Stimulated activated CD8-positive, alpha-beta memory T cell treated with anti-CD3 and anti-CD28 coated beads, Interleukin-15, amount 100 ng/mL, for 24 hours (primary cell): ENCODE data around the gene ARMC3.

Experiments
- DNase-seq: peaks from one replicate; pipeline ENCODE4 v3.0.0-alpha.2; 2020; ENCODE audit warnings: low read depth

ARMC3 gene

GRCh38 chr10:22931948-22932347 is 4.1 kb downstream of the ARMC3 start:
- DNase-seq: no peak

GRCh38 chr10:22932626-22933370 is 4.9 kb downstream of the ARMC3 start:
- DNase-seq: no peak

GRCh38 chr10:22934726-22935125 is 6.9 kb downstream of the ARMC3 start:
- DNase-seq: no peak

GRCh38 chr10:22942437-22942836 is 14.6 kb downstream of the ARMC3 start:
- no peak for DNase-seq

GRCh38 chr10:22945934-22946673 is 18.3 kb downstream of the ARMC3 start:
- DNase-seq: no peak

- no peak for DNase-seq
Observed at GRCh38 chr10:22954970-22955369, 27.1 kb downstream of the ARMC3 start.

- DNase-seq: no peak
Observed at GRCh38 chr10:22958338-22958737, 30.5 kb downstream of the ARMC3 start.

GRCh38 chr10:22959292-22959691 is 31.4 kb downstream of the ARMC3 start:
- DNase-seq: no peak

- DNase-seq: no peak
Observed at GRCh38 chr10:22959950-22960349, 32.1 kb downstream of the ARMC3 start.

- no peak for DNase-seq
Observed at GRCh38 chr10:22962817-22963216, 35.0 kb downstream of the ARMC3 start.

GRCh38 chr10:22969704-22970103 is 41.9 kb downstream of the ARMC3 start:
- DNase-seq: no peak

- DNase-seq: no peak
Observed at GRCh38 chr10:22976534-22976933, 48.7 kb downstream of the ARMC3 start.

GRCh38 chr10:22977751-22978150 is 49.9 kb downstream of the ARMC3 start:
- no peak for DNase-seq

GRCh38 chr10:22978287-22978686 is 50.4 kb downstream of the ARMC3 start:
- DNase-seq: no peak

GRCh38 chr10:22978918-22979317 is 51.1 kb downstream of the ARMC3 start:
- no peak for DNase-seq

GRCh38 chr10:22980822-22981221 is 53.0 kb downstream of the ARMC3 start:
- no peak for DNase-seq

- no peak for DNase-seq
Observed at GRCh38 chr10:22984066-22984465, 56.2 kb downstream of the ARMC3 start.

- DNase-seq: no peak
Observed at GRCh38 chr10:22986771-22987542, 59.1 kb downstream of the ARMC3 start.

GRCh38 chr10:22988581-22989360 is 60.9 kb downstream of the ARMC3 start:
- DNase-seq: peak; percentile 12

- no peak for DNase-seq
Observed at GRCh38 chr10:22990443-22990842, 62.6 kb downstream of the ARMC3 start.

- no peak for DNase-seq
Observed at GRCh38 chr10:22992075-22992474, 64.2 kb downstream of the ARMC3 start.

- DNase-seq: no peak
Observed at GRCh38 chr10:22992621-22993020, 64.8 kb downstream of the ARMC3 start.
